Measurements from ENCODE around the gene ADGRG6.
"Not testable (repeated sequence)": the region's sequence is repeated elsewhere in the genome, so short reads cannot be mapped to it uniquely, and the experiment has no call there.

Gene ADGRG6

GRCh38 chr6:142421285-142422117 is 119.7 kb downstream of the ADGRG6 start:
- no peaks in the 10 kb centered on the region for H3K79me2 ChIP-seq (ENCODE audit: control insufficient read depth, insufficient read depth, low read length, unreplicated experiment)
- no peaks in the 10 kb centered on the region for H3K27me3 ChIP-seq (ENCODE audit: insufficient read depth, low read length)
- H3K27ac ChIP-seq (ENCODE audit: low read depth, low read length), result no peak overlapping the region
- H2AFZ ChIP-seq (ENCODE audit: low read length, unreplicated experiment), result no peak overlapping the region
- H3K4me3 ChIP-seq (ENCODE audit: low read depth, low read length), result no peak overlapping the region
- peaks cover 11% of the 10 kb centered on the region for H3K4me1 ChIP-seq (ENCODE audit: control insufficient read depth, insufficient read depth, low read length, unreplicated experiment)
- no peaks in the 10 kb centered on the region for H3K36me3 ChIP-seq (ENCODE audit: insufficient read depth, low read length)

- H3K27me3 ChIP-seq (ENCODE audit: insufficient read depth, low read length); H3K36me3 ChIP-seq (ENCODE audit: insufficient read depth, low read length); H3K79me2 ChIP-seq (ENCODE audit: control insufficient read depth, insufficient read depth, low read length, unreplicated experiment); H3K4me3 ChIP-seq (ENCODE audit: low read depth, low read length); H2AFZ ChIP-seq (ENCODE audit: low read length, unreplicated experiment); H3K27ac ChIP-seq (ENCODE audit: low read depth, low read length): not testable (repeated sequence)
- H3K4me1 ChIP-seq (ENCODE audit: control insufficient read depth, insufficient read depth, low read length, unreplicated experiment), result peaks cover 16% of the 10 kb centered on the region
Measured at GRCh38 chr6:142426444-142427132, 124.8 kb downstream of the ADGRG6 start.

- not testable (repeated sequence) for H3K79me2 ChIP-seq (ENCODE audit: control insufficient read depth, insufficient read depth, low read length, unreplicated experiment); H3K27ac ChIP-seq (ENCODE audit: low read depth, low read length); H2AFZ ChIP-seq (ENCODE audit: low read length, unreplicated experiment); H3K4me3 ChIP-seq (ENCODE audit: low read depth, low read length); H3K36me3 ChIP-seq (ENCODE audit: insufficient read depth, low read length); H3K27me3 ChIP-seq (ENCODE audit: insufficient read depth, low read length)
- peaks cover 16% of the 10 kb centered on the region for H3K4me1 ChIP-seq (ENCODE audit: control insufficient read depth, insufficient read depth, low read length, unreplicated experiment)
Measured at GRCh38 chr6:142428468-142428867, 126.7 kb downstream of the ADGRG6 start.

GRCh38 chr6:142429195-142429594 is 127.4 kb downstream of the ADGRG6 start:
- Histone ChIP-seq H3K4me1 (ENCODE audit: control insufficient read depth, insufficient read depth, low read length, unreplicated experiment) (peaks cover 16% of the 10 kb centered on the region), H3K4me3 (ENCODE audit: low read depth, low read length) (no peak overlapping the region), H3K27ac (ENCODE audit: low read depth, low read length) (peak overlapping the region; percentile 38), H3K27me3 (ENCODE audit: insufficient read depth, low read length) (no peaks in the 10 kb centered on the region), H3K79me2 (ENCODE audit: control insufficient read depth, insufficient read depth, low read length, unreplicated experiment) (no peaks in the 10 kb centered on the region), H3K36me3 (ENCODE audit: insufficient read depth, low read length) (0 out of 2 replicates have a peak, but pooled peaks cover 3% of the 10 kb centered on the region), H2AFZ (ENCODE audit: low read length, unreplicated experiment) (no peak overlapping the region)

- Histone ChIP-seq H3K4me1 (ENCODE audit: control insufficient read depth, insufficient read depth, low read length, unreplicated experiment) (peaks cover 16% of the 10 kb centered on the region), H3K4me3 (ENCODE audit: low read depth, low read length) (no peak overlapping the region), H3K36me3 (ENCODE audit: insufficient read depth, low read length) (no peaks in the 10 kb centered on the region), H3K79me2 (ENCODE audit: control insufficient read depth, insufficient read depth, low read length, unreplicated experiment) (no peaks in the 10 kb centered on the region), H2AFZ (ENCODE audit: low read length, unreplicated experiment) (no peak overlapping the region), H3K27me3 (ENCODE audit: insufficient read depth, low read length) (no peaks in the 10 kb centered on the region), H3K27ac (ENCODE audit: low read depth, low read length) (no peak overlapping the region)
Measured at GRCh38 chr6:142433419-142433818, 131.6 kb downstream of the ADGRG6 start.

GRCh38 chr6:142438898-142439297 is 137.1 kb downstream of the ADGRG6 start:
- no peaks in the 10 kb centered on the region for H3K79me2 ChIP-seq (ENCODE audit: control insufficient read depth, insufficient read depth, low read length, unreplicated experiment)
- no peak overlapping the region for H3K4me3 ChIP-seq (ENCODE audit: low read depth, low read length)
- H3K27ac ChIP-seq (ENCODE audit: low read depth, low read length), result no peak overlapping the region
- H3K36me3 ChIP-seq (ENCODE audit: insufficient read depth, low read length), result no peaks in the 10 kb centered on the region
- H2AFZ ChIP-seq (ENCODE audit: low read length, unreplicated experiment), result no peak overlapping the region
- no peaks in the 10 kb centered on the region for H3K4me1 ChIP-seq (ENCODE audit: control insufficient read depth, insufficient read depth, low read length, unreplicated experiment)
- H3K27me3 ChIP-seq (ENCODE audit: insufficient read depth, low read length), result no peaks in the 10 kb centered on the region

- Histone ChIP-seq H3K27ac (ENCODE audit: low read depth, low read length) (no peak overlapping the region), H3K36me3 (ENCODE audit: insufficient read depth, low read length) (no peaks in the 10 kb centered on the region), H3K4me1 (ENCODE audit: control insufficient read depth, insufficient read depth, low read length, unreplicated experiment) (peaks cover 14% of the 10 kb centered on the region), H3K79me2 (ENCODE audit: control insufficient read depth, insufficient read depth, low read length, unreplicated experiment) (no peaks in the 10 kb centered on the region), H2AFZ (ENCODE audit: low read length, unreplicated experiment) (no peak overlapping the region), H3K4me3 (ENCODE audit: low read depth, low read length) (no peak overlapping the region), H3K27me3 (ENCODE audit: insufficient read depth, low read length) (no peaks in the 10 kb centered on the region)
Measured at GRCh38 chr6:142440600-142441293, 138.9 kb downstream of the ADGRG6 start.

- Histone ChIP-seq H3K27me3 (ENCODE audit: insufficient read depth, low read length) (no peaks in the 10 kb centered on the region), H3K4me3 (ENCODE audit: low read depth, low read length) (no peak overlapping the region), H3K4me1 (ENCODE audit: control insufficient read depth, insufficient read depth, low read length, unreplicated experiment) (peaks cover 14% of the 10 kb centered on the region), H3K36me3 (ENCODE audit: insufficient read depth, low read length) (no peaks in the 10 kb centered on the region), H3K79me2 (ENCODE audit: control insufficient read depth, insufficient read depth, low read length, unreplicated experiment) (no peaks in the 10 kb centered on the region), H2AFZ (ENCODE audit: low read length, unreplicated experiment) (no peak overlapping the region), H3K27ac (ENCODE audit: low read depth, low read length) (no peak overlapping the region)
Measured at GRCh38 chr6:142441716-142442115, 139.9 kb downstream of the ADGRG6 start.

- H3K27ac ChIP-seq (ENCODE audit: low read depth, low read length), result no peak overlapping the region
- no peaks in the 10 kb centered on the region for H3K79me2 ChIP-seq (ENCODE audit: control insufficient read depth, insufficient read depth, low read length, unreplicated experiment)
- H3K36me3 ChIP-seq (ENCODE audit: insufficient read depth, low read length), result no peaks in the 10 kb centered on the region
- H2AFZ ChIP-seq (ENCODE audit: low read length, unreplicated experiment), result no peak overlapping the region
- H3K4me3 ChIP-seq (ENCODE audit: low read depth, low read length), result no peak overlapping the region
- H3K4me1 ChIP-seq (ENCODE audit: control insufficient read depth, insufficient read depth, low read length, unreplicated experiment), result peaks cover 14% of the 10 kb centered on the region
- H3K27me3 ChIP-seq (ENCODE audit: insufficient read depth, low read length), result no peaks in the 10 kb centered on the region
Measured at GRCh38 chr6:142443102-142443501, 141.3 kb downstream of the ADGRG6 start.

- no peaks in the 10 kb centered on the region for H3K27me3 ChIP-seq (ENCODE audit: insufficient read depth, low read length)
- H3K4me3 ChIP-seq (ENCODE audit: low read depth, low read length), result no peak overlapping the region
- no peaks in the 10 kb centered on the region for H3K79me2 ChIP-seq (ENCODE audit: control insufficient read depth, insufficient read depth, low read length, unreplicated experiment)
- H2AFZ ChIP-seq (ENCODE audit: low read length, unreplicated experiment), result no peak overlapping the region
- no peaks in the 10 kb centered on the region for H3K36me3 ChIP-seq (ENCODE audit: insufficient read depth, low read length)
- H3K27ac ChIP-seq (ENCODE audit: low read depth, low read length), result no peak overlapping the region
- peaks cover 14% of the 10 kb centered on the region for H3K4me1 ChIP-seq (ENCODE audit: control insufficient read depth, insufficient read depth, low read length, unreplicated experiment)
Measured at GRCh38 chr6:142443532-142443931, 141.7 kb downstream of the ADGRG6 start.
